ENCODE measurements around the gene LRRC3B.

LRRC3B gene

DNA sequence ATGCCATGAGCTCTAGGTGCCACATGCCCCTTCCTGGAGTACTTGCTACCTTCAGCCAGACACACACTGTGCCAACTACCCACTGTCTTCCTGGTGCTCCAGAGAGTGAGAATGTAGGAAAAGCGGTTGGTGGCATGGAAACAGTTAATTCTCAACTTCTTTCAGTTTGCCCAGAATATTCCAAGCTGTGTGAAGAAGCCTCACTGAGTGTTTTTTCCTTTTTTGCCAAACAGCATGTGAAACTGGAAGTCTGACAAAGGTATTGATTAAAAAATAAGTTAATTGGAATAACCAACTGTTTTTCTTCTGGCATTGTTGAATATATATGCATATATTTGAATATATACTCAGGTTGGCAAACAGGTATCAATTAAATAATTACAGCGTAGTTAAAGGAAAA lies 52.8 kb downstream of the LRRC3B start:
- H3K27me3 ChIP-seq (ENCODE audit: insufficient read depth, low read depth, severe bottlenecking): no peaks in the 10 kb centered on the region
- no peak overlapping the region for H3K27ac ChIP-seq
- no peak overlapping the region for H3K4me3 ChIP-seq (ENCODE audit: low read depth, low read length)

DNA sequence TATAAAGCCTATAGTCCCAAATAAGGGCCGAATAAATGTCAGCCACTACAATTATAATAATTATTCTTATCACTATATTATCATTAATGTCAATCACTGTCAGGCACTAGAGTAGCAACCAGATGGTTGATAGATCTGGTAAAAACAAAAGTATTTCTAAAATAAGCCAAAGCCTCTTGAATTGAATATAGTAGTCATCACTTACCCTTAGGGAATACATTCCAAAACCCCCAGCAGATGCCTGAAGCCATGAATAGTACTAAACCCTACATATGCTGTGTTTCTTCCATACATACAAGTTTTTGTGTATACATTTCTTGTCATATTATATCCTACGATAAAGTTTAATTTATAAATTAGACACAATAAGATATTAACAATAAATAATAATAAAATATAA lies 59.1 kb downstream of the LRRC3B start:
- Histone ChIP-seq H3K36me3 (no peaks in the 10 kb centered on the region), H3K27me3 (ENCODE audit: insufficient read depth, low read depth, severe bottlenecking) (peaks cover 2% of the 10 kb centered on the region), H3K4me3 (ENCODE audit: low read depth, low read length) (no peak overlapping the region), H3K27ac (no peak overlapping the region), H3K9me3 (ENCODE audit: severe bottlenecking) (no peaks in the 10 kb centered on the region)
- TF ChIP-seq, protein P1, sequence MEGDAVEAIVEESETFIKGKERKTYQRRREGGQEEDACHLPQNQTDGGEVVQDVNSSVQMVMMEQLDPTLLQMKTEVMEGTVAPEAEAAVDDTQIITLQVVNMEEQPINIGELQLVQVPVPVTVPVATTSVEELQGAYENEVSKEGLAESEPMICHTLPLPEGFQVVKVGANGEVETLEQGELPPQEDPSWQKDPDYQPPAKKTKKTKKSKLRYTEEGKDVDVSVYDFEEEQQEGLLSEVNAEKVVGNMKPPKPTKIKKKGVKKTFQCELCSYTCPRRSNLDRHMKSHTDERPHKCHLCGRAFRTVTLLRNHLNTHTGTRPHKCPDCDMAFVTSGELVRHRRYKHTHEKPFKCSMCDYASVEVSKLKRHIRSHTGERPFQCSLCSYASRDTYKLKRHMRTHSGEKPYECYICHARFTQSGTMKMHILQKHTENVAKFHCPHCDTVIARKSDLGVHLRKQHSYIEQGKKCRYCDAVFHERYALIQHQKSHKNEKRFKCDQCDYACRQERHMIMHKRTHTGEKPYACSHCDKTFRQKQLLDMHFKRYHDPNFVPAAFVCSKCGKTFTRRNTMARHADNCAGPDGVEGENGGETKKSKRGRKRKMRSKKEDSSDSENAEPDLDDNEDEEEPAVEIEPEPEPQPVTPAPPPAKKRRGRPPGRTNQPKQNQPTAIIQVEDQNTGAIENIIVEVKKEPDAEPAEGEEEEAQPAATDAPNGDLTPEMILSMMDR (IDR thresholded peaks at IDR 0.05; ENCODE audit: low read depth, low read length): no peak
- DNase-seq: no peak

More for the DNA sequence above, 52.8 kb downstream of the LRRC3B start:
- no peak for DNase-seq
- no peaks in the 10 kb centered on the region for H3K36me3 ChIP-seq
- TF ChIP-seq, protein P1 (IDR thresholded peaks at IDR 0.05; ENCODE audit: low read depth, low read length): no peak
- H3K9me3 ChIP-seq (ENCODE audit: severe bottlenecking): no peaks in the 10 kb centered on the region

DNA sequence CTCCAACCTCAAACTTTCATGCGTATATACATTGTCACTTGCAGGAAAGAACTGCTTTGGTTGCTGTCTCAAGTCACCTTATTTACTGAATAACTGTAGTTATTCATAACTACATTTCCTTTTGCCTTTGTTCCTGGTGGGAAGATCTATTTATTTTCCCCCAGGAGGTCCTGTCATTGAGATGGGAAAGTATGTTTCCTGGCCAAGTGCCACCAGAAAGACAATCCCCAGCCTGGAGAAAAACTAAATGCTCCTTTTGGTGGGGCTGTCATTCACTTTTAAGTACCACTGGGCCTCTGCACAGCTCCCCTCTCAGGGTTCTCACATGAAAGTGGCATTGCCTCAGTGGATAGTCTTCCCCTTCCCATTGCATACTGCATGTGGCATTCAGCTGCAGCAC lies 59.8 kb downstream of the LRRC3B start:
- no peaks in the 10 kb centered on the region for H3K9me3 ChIP-seq (ENCODE audit: severe bottlenecking)
- H3K36me3 ChIP-seq: no peaks in the 10 kb centered on the region
- H3K27ac ChIP-seq: no peak overlapping the region
- no peak for DNase-seq
- H3K27me3 ChIP-seq (ENCODE audit: insufficient read depth, low read depth, severe bottlenecking): peaks cover 2% of the 10 kb centered on the region
- H3K4me3 ChIP-seq (ENCODE audit: low read depth, low read length): no peak overlapping the region
- TF ChIP-seq, protein P1 (IDR thresholded peaks at IDR 0.05; ENCODE audit: low read depth, low read length): no peak

DNA sequence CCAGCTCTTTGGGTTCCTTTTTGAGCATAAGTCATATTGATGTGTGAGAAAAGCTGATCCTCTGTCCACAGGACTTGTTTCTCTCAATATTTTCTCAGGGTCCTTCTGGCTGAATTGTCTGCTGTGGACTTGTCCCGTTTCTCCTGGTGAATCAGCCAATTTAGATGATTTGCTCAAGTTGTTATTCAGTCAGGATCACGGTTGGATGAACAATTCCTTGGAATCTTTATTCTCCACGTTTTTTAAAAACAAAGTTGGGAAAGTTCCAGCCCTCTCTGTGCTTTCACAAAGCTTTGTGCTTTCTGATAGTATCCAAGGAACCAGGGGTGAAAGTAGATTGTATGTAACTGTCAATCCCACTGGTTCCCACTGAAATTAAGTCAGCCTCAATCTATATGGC lies 61.3 kb downstream of the LRRC3B start:
- H3K4me3 ChIP-seq (ENCODE audit: low read depth, low read length): no peak overlapping the region
- no peak overlapping the region for H3K27ac ChIP-seq
- TF ChIP-seq, protein P1 (IDR thresholded peaks at IDR 0.05; ENCODE audit: low read depth, low read length): no peak
- no peaks in the 10 kb centered on the region for H3K9me3 ChIP-seq (ENCODE audit: severe bottlenecking)
- no peak for DNase-seq
- H3K27me3 ChIP-seq (ENCODE audit: insufficient read depth, low read depth, severe bottlenecking): peaks cover 2% of the 10 kb centered on the region
- no peaks in the 10 kb centered on the region for H3K36me3 ChIP-seq

DNA sequence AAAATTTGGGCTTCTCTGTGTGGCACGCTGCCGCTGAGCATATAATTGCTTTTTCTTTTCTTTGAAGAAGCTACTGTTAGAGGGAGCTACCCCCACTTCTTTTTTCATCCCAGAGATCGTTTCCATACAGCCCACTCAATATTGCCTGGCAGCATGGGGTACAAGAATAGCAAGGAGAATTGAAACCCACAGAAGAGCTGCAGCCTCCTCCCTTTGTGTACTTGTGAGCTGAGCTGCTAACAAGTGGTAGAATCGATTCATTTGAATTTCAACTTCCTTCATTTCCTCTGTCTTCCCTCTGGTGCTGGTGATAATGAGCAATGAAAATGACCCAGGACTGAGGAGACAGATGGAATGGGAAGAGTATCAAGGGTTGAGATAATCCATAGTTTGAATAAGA lies 64.9 kb downstream of the LRRC3B start:
- no peak for DNase-seq
- Histone ChIP-seq H3K27me3 (ENCODE audit: insufficient read depth, low read depth, severe bottlenecking) (peaks cover 2% of the 10 kb centered on the region), H3K27ac (no peak overlapping the region), H3K4me3 (ENCODE audit: low read depth, low read length) (no peak overlapping the region), H3K9me3 (ENCODE audit: severe bottlenecking) (no peaks in the 10 kb centered on the region), H3K36me3 (no peaks in the 10 kb centered on the region)
- TF ChIP-seq, protein P1 (IDR thresholded peaks at IDR 0.05; ENCODE audit: low read depth, low read length): no peak

DNA sequence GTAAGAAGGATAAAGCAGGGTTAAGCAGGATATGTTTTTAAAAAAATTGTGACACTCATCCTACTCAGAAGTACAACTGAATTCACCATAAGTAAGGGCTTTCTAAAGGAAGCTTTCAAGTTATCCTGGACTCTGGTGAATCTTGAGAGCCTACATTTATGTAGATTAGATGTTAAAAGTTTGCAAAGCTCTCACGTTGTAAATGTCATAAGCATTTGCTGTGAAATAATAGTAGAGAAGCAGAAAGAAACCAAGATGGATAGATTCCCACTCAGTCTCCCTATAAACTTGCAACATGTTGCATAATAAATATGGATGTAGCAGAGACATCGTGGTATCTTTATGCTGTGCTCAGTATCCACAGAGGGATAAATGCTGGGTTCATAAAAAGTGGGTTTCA lies 77.0 kb downstream of the LRRC3B start:
- H3K36me3 ChIP-seq: no peaks in the 10 kb centered on the region
- peaks cover 3% of the 10 kb centered on the region for H3K9me3 ChIP-seq (ENCODE audit: severe bottlenecking)
- DNase-seq: no peak
- TF ChIP-seq, protein P1 (IDR thresholded peaks at IDR 0.05; ENCODE audit: low read depth, low read length): no peak
- no peak overlapping the region for H3K27ac ChIP-seq
- H3K27me3 ChIP-seq (ENCODE audit: insufficient read depth, low read depth, severe bottlenecking): peaks cover 17% of the 10 kb centered on the region
- H3K4me3 ChIP-seq (ENCODE audit: low read depth, low read length): no peak overlapping the region

Data from WERI-Rb-1 (cell line).